WTC11 (cell line): ENCODE data around the gene REL. TPM values are rescaled to one million over a fixed set of nuclear protein-coding genes. Genes with fewer than 3 reads are reported as not detected.
"Not testable (repeated sequence)": the region's sequence is repeated elsewhere in the genome, so short reads cannot be mapped to it uniquely, and the experiment has no call there.

ENCODE experiments used
- ATAC-seq: fragments of 200-7000 bp; cut with Tn5 transposase; 2 replicates; pipeline ENCODE4 v1.10.0; 2021; ENCODE audit warnings: mild to moderate bottlenecking, moderate library complexity
- CTCF ChIA-PET: fragments of 300-600 bp; sonication (Branson Sonifier 250); formaldehyde crosslinking; loops from one replicate; lab custom pipeline; 2021; ENCODE audit warnings: antibody characterized with exemption; lab: Charles Lee
- POLR2A ChIA-PET: fragments of 350-600 bp; sonication (Branson Sonifier 250); formaldehyde crosslinking; loops from one replicate; lab custom pipeline; 2021; ENCODE audit warnings: antibody characterized with exemption; lab: Charles Lee
- DNase-seq: peaks from one replicate; pipeline ENCODE4 v3.0.0; 2021; ENCODE audit warnings: low spot score
- H3K27ac Mint-ChIP-seq: 2 replicates; pipeline ENCODE4 v1.8.0; 2021; ENCODE audit warnings: mixed read lengths
- H3K27me3 Mint-ChIP-seq: 2 replicates; pipeline ENCODE4 v1.8.0; 2021; ENCODE audit warnings: low read depth, mild to moderate bottlenecking, moderate library complexity, mixed read lengths
- H3K36me3 Mint-ChIP-seq: 2 replicates; pipeline ENCODE4 v1.8.0; 2021; ENCODE audit warnings: mixed read lengths
- H3K4me1 Mint-ChIP-seq: 2 replicates; pipeline ENCODE4 v1.8.0; 2022; ENCODE audit warnings: mixed read lengths
- H3K4me3 Mint-ChIP-seq: 2 replicates; pipeline ENCODE4 v1.8.0; 2021; ENCODE audit warnings: mild to moderate bottlenecking, moderate library complexity, mixed read lengths
- H3K9me3 Mint-ChIP-seq: 2 replicates; pipeline ENCODE4 v1.8.0; 2021; ENCODE audit warnings: mixed read lengths
- CREM ChIP-seq: sonication (generic); formaldehyde crosslinking; IDR thresholded peaks from 2 replicates; pipeline ENCODE4 v1.8.1; 2022; ENCODE audit warnings: mild to moderate bottlenecking, missing genetic modification reagents, moderate library complexity
- GRHL2 ChIP-seq: fragments of 250-450 bp; sonication (Bioruptor Pico); IDR thresholded peaks from 2 replicates; pipeline ENCODE4 v1.8.0; 2022; ENCODE audit warnings: mild to moderate bottlenecking, moderate library complexity; ENCODE audit not compliant: insufficient replicate concordance, severe bottlenecking
- JAZF1 ChIP-seq: fragments of 250-450 bp; sonication (Bioruptor Pico); IDR thresholded peaks from 2 replicates; pipeline ENCODE4 v1.9.0; 2021; ENCODE audit warnings: moderate library complexity, mild to moderate bottlenecking, inconsistent platforms
- JUN ChIP-seq: sonication (generic); formaldehyde crosslinking; IDR thresholded peaks from 2 replicates; pipeline ENCODE4 v1.8.0; 2023; ENCODE audit warnings: mild to moderate bottlenecking, missing genetic modification reagents
- MXD4 ChIP-seq: fragments of 250-450 bp; sonication (Bioruptor Pico); IDR thresholded peaks from 2 replicates; pipeline ENCODE4 v1.8.0; 2021; ENCODE audit warnings: mild to moderate bottlenecking, moderate library complexity, borderline replicate concordance
- ZNF317 ChIP-seq: sonication (generic); formaldehyde crosslinking; IDR thresholded peaks from 2 replicates; pipeline ENCODE4 v1.8.1; 2023; ENCODE audit warnings: low read depth, mild to moderate bottlenecking, moderate library complexity, missing genetic modification reagents, borderline replicate concordance
- ZNF396 ChIP-seq: fragments of 250-450 bp; sonication (Bioruptor Pico); IDR thresholded peaks from 2 replicates; pipeline ENCODE4 v1.8.0; 2021; ENCODE audit warnings: mild to moderate bottlenecking, moderate library complexity, borderline replicate concordance
- total RNA-seq: library from RNA; stranded (reverse); gene quantifications from 3 replicates; pipeline ENCODE4 v1.2.3, GENCODE V29; 2021
- TF ChIP-seq, protein P1 (sequence below): fragments of 200-600 bp; IDR thresholded peaks from 2 replicates; pipeline ENCODE4 v1.8.0; 2022; ENCODE audit warnings: antibody characterized with exemption
- TF ChIP-seq, protein P2 (sequence below): sonication (generic); formaldehyde crosslinking; IDR thresholded peaks from 2 replicates; pipeline ENCODE4 v1.8.1; 2022; ENCODE audit warnings: mild to moderate bottlenecking, missing genetic modification reagents, moderate library complexity, borderline replicate concordance
- TF ChIP-seq, protein P3 (sequence below): sonication (generic); formaldehyde crosslinking; conservative IDR thresholded peaks from 2 replicates; pipeline ENCODE4 v1.8.1; 2023; ENCODE audit warnings: mild to moderate bottlenecking, low read depth, missing genetic modification reagents, moderate library complexity
- TF ChIP-seq, protein P4 (sequence below): sonication (generic); formaldehyde crosslinking; IDR thresholded peaks from 2 replicates; pipeline ENCODE4 v1.8.0; 2022; ENCODE audit warnings: missing genetic modification reagents
- TF ChIP-seq, protein P5 (sequence below): sonication (generic); formaldehyde crosslinking; IDR thresholded peaks from 2 replicates; pipeline ENCODE4 v1.8.1; 2023; ENCODE audit warnings: mild to moderate bottlenecking, missing genetic modification reagents, borderline replicate concordance
- TF ChIP-seq, protein P6 (sequence below): sonication (generic); formaldehyde crosslinking; IDR thresholded peaks from 2 replicates; pipeline ENCODE4 v1.8.1; 2023; ENCODE audit warnings: mild to moderate bottlenecking, missing genetic modification reagents

REL gene
- total RNA-seq, 1 experiment from 2014 or later = 8.4 TPM

DNA sequence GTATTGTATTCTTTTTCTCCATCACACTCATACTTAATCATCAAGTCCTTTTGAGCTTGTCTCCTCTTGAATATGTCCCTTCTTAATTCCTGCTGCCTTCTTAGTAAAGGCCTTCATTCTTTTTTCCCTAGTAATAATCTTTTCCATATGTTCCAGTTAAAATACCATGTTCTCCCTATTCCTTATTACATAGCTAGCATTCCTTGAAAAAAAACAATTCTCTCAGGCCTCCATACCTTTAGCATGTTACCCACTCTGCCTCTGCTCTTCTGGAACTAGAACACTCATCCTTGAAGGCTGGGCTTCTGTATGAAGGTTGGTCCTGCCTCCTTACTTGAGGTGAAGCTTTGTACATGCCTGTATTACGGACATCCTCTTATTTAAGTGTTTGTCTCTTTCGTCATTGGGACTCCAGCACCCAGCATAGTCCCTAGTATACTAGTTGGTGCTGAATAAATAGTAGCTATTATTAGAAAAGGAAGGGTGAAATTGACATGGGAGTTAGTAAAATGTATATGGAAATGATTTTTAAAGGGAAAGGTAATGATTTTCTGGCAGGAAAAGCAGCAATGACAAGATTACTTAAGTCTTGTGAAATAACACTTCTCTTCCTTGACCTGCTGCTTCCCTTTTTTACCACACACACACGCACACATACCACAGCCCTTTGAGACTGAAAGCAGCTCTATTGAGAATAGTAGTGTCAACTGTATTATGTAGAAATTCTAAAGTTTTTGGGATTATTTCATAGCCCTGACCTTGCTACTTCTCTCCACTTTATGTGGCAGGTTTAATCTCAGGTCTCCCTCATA is 45.6 kb downstream of the REL start:
- H3K27me3 Mint-ChIP-seq = no peaks in the 10 kb centered on the region
- H3K4me3 Mint-ChIP-seq = no peak overlapping the region
- peaks cover 11% of the 10 kb centered on the region for H3K4me1 Mint-ChIP-seq
- ChIA-PET CTCF (no interaction called here), POLR2A (interaction anchor here (0.6 kb wide), 1 partner anchor 826 kb away, joined by 3 read pairs; no protein-coding TSS in a partner anchor)
- TF ChIP-seq, protein P1, sequence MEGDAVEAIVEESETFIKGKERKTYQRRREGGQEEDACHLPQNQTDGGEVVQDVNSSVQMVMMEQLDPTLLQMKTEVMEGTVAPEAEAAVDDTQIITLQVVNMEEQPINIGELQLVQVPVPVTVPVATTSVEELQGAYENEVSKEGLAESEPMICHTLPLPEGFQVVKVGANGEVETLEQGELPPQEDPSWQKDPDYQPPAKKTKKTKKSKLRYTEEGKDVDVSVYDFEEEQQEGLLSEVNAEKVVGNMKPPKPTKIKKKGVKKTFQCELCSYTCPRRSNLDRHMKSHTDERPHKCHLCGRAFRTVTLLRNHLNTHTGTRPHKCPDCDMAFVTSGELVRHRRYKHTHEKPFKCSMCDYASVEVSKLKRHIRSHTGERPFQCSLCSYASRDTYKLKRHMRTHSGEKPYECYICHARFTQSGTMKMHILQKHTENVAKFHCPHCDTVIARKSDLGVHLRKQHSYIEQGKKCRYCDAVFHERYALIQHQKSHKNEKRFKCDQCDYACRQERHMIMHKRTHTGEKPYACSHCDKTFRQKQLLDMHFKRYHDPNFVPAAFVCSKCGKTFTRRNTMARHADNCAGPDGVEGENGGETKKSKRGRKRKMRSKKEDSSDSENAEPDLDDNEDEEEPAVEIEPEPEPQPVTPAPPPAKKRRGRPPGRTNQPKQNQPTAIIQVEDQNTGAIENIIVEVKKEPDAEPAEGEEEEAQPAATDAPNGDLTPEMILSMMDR = no peak
- TF ChIP-seq, protein P2, sequence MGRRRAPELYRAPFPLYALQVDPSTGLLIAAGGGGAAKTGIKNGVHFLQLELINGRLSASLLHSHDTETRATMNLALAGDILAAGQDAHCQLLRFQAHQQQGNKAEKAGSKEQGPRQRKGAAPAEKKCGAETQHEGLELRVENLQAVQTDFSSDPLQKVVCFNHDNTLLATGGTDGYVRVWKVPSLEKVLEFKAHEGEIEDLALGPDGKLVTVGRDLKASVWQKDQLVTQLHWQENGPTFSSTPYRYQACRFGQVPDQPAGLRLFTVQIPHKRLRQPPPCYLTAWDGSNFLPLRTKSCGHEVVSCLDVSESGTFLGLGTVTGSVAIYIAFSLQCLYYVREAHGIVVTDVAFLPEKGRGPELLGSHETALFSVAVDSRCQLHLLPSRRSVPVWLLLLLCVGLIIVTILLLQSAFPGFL (CRISPR knock-in tag) = no peak
- no peak for TF ChIP-seq JAZF1 (CRISPR knock-in tag)
- TF ChIP-seq GRHL2 (CRISPR knock-in tag) = no peak
- TF ChIP-seq, protein P3, sequence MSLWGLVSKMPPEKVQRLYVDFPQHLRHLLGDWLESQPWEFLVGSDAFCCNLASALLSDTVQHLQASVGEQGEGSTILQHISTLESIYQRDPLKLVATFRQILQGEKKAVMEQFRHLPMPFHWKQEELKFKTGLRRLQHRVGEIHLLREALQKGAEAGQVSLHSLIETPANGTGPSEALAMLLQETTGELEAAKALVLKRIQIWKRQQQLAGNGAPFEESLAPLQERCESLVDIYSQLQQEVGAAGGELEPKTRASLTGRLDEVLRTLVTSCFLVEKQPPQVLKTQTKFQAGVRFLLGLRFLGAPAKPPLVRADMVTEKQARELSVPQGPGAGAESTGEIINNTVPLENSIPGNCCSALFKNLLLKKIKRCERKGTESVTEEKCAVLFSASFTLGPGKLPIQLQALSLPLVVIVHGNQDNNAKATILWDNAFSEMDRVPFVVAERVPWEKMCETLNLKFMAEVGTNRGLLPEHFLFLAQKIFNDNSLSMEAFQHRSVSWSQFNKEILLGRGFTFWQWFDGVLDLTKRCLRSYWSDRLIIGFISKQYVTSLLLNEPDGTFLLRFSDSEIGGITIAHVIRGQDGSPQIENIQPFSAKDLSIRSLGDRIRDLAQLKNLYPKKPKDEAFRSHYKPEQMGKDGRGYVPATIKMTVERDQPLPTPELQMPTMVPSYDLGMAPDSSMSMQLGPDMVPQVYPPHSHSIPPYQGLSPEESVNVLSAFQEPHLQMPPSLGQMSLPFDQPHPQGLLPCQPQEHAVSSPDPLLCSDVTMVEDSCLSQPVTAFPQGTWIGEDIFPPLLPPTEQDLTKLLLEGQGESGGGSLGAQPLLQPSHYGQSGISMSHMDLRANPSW (CRISPR knock-in tag) = no peak
- no peak for TF ChIP-seq CREM (CRISPR knock-in tag)
- TF ChIP-seq ZNF396 (CRISPR knock-in tag) = no peak
- TF ChIP-seq ZNF317 (CRISPR knock-in tag) = no peak
- TF ChIP-seq, protein P4, sequence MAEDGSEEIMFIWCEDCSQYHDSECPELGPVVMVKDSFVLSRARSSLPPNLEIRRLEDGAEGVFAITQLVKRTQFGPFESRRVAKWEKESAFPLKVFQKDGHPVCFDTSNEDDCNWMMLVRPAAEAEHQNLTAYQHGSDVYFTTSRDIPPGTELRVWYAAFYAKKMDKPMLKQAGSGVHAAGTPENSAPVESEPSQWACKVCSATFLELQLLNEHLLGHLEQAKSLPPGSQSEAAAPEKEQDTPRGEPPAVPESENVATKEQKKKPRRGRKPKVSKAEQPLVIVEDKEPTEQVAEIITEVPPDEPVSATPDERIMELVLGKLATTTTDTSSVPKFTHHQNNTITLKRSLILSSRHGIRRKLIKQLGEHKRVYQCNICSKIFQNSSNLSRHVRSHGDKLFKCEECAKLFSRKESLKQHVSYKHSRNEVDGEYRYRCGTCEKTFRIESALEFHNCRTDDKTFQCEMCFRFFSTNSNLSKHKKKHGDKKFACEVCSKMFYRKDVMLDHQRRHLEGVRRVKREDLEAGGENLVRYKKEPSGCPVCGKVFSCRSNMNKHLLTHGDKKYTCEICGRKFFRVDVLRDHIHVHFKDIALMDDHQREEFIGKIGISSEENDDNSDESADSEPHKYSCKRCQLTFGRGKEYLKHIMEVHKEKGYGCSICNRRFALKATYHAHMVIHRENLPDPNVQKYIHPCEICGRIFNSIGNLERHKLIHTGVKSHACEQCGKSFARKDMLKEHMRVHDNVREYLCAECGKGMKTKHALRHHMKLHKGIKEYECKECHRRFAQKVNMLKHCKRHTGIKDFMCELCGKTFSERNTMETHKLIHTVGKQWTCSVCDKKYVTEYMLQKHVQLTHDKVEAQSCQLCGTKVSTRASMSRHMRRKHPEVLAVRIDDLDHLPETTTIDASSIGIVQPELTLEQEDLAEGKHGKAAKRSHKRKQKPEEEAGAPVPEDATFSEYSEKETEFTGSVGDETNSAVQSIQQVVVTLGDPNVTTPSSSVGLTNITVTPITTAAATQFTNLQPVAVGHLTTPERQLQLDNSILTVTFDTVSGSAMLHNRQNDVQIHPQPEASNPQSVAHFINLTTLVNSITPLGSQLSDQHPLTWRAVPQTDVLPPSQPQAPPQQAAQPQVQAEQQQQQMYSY (CRISPR knock-in tag) = no peak
- TF ChIP-seq MXD4 = no peak
- TF ChIP-seq, protein P5, sequence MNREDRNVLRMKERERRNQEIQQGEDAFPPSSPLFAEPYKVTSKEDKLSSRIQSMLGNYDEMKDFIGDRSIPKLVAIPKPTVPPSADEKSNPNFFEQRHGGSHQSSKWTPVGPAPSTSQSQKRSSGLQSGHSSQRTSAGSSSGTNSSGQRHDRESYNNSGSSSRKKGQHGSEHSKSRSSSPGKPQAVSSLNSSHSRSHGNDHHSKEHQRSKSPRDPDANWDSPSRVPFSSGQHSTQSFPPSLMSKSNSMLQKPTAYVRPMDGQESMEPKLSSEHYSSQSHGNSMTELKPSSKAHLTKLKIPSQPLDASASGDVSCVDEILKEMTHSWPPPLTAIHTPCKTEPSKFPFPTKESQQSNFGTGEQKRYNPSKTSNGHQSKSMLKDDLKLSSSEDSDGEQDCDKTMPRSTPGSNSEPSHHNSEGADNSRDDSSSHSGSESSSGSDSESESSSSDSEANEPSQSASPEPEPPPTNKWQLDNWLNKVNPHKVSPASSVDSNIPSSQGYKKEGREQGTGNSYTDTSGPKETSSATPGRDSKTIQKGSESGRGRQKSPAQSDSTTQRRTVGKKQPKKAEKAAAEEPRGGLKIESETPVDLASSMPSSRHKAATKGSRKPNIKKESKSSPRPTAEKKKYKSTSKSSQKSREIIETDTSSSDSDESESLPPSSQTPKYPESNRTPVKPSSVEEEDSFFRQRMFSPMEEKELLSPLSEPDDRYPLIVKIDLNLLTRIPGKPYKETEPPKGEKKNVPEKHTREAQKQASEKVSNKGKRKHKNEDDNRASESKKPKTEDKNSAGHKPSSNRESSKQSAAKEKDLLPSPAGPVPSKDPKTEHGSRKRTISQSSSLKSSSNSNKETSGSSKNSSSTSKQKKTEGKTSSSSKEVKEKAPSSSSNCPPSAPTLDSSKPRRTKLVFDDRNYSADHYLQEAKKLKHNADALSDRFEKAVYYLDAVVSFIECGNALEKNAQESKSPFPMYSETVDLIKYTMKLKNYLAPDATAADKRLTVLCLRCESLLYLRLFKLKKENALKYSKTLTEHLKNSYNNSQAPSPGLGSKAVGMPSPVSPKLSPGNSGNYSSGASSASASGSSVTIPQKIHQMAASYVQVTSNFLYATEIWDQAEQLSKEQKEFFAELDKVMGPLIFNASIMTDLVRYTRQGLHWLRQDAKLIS (CRISPR knock-in tag) = no peak
- TF ChIP-seq JUN = no peak
- TF ChIP-seq, protein P6, sequence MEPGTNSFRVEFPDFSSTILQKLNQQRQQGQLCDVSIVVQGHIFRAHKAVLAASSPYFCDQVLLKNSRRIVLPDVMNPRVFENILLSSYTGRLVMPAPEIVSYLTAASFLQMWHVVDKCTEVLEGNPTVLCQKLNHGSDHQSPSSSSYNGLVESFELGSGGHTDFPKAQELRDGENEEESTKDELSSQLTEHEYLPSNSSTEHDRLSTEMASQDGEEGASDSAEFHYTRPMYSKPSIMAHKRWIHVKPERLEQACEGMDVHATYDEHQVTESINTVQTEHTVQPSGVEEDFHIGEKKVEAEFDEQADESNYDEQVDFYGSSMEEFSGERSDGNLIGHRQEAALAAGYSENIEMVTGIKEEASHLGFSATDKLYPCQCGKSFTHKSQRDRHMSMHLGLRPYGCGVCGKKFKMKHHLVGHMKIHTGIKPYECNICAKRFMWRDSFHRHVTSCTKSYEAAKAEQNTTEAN = no peak
- TF ChIP-seq, all 79 proteins: peak for 0
- Mint-ChIP-seq H3K9me3 (no peaks in the 10 kb centered on the region), H3K36me3 (peaks cover 14% of the 10 kb centered on the region), H3K27ac (no peak overlapping the region)
- ATAC-seq (no peak), DNase-seq (no peak)

DNA sequence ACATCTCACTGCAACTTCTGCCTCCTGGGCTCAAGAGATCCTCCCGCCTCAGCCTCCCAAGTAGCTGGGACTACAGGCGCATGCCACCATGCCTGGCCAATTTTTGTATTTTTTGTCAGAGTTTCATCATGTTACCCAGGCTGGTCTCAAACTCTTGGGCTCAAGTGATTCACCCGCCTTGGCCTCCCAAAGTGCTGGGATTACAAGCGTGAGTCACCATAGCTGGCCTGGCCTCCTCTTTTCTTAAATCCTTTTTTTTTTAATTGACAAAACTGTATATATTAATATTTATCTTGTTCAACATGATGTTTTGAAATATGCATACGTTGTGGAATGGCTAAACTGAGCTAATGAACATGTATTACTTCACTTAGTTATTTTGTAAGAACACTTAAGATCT is 50.7 kb downstream of the REL start:
- CTCF ChIA-PET, H3K4me3 Mint-ChIP-seq, H3K27me3 Mint-ChIP-seq, POLR2A ChIA-PET, H3K9me3 Mint-ChIP-seq, ATAC-seq, H3K36me3 Mint-ChIP-seq, H3K4me1 Mint-ChIP-seq, DNase-seq, H3K27ac Mint-ChIP-seq: not testable (repeated sequence)
